Activated CD4-positive, CD25-positive, alpha-beta regulatory T cell treated with anti-CD3 and anti-CD28 coated beads, Interleukin-2, amount 50 U/mL, for 16 hours (primary cell): Measurements from ENCODE around the gene PLXNA2.

Source experiments
- DNase-seq: peaks from one replicate; pipeline ENCODE4 v3.0.0-alpha.2; 2020; ENCODE audit warnings: low read depth, low spot score

PLXNA2 gene

GRCh38 chr1:208146650-208147049 is 97.5 kb downstream of the PLXNA2 start:
- DNase-seq = no peak

GRCh38 chr1:208145167-208145566 is 99.0 kb downstream of the PLXNA2 start:
- DNase-seq = no peak

- DNase-seq = no peak
Observed at GRCh38 chr1:208142590-208143382, 101.4 kb downstream of the PLXNA2 start.

GRCh38 chr1:208141610-208142192 is 102.5 kb downstream of the PLXNA2 start:
- DNase-seq = no peak

GRCh38 chr1:208139434-208140045 is 104.6 kb downstream of the PLXNA2 start:
- DNase-seq = no peak

- no peak for DNase-seq
Observed at GRCh38 chr1:208137193-208137592, 107.0 kb downstream of the PLXNA2 start.

- DNase-seq = no peak
Observed at GRCh38 chr1:208136459-208137182, 107.6 kb downstream of the PLXNA2 start.

- no peak for DNase-seq
Observed at GRCh38 chr1:208135354-208135753, 108.8 kb downstream of the PLXNA2 start.

GRCh38 chr1:208134491-208134890 is 109.7 kb downstream of the PLXNA2 start:
- DNase-seq = no peak

- no peak for DNase-seq
Observed at GRCh38 chr1:208133355-208133754, 110.8 kb downstream of the PLXNA2 start.

- no peak for DNase-seq
Observed at GRCh38 chr1:208132287-208132882, 111.8 kb downstream of the PLXNA2 start.

- DNase-seq = no peak
Observed at GRCh38 chr1:208131621-208132286, 112.4 kb downstream of the PLXNA2 start.

GRCh38 chr1:208129487-208129886 is 114.7 kb downstream of the PLXNA2 start:
- DNase-seq = no peak

- no peak for DNase-seq
Observed at GRCh38 chr1:208129060-208129459, 115.1 kb downstream of the PLXNA2 start.

- DNase-seq = no peak
Observed at GRCh38 chr1:208127792-208128529, 116.2 kb downstream of the PLXNA2 start.

- DNase-seq = no peak
Observed at GRCh38 chr1:208127284-208127683, 116.9 kb downstream of the PLXNA2 start.

GRCh38 chr1:208126108-208126507 is 118.1 kb downstream of the PLXNA2 start:
- DNase-seq = no peak

GRCh38 chr1:208122612-208123358 is 121.4 kb downstream of the PLXNA2 start:
- DNase-seq = no peak

GRCh38 chr1:208121813-208122364 is 122.3 kb downstream of the PLXNA2 start:
- DNase-seq = no peak

- DNase-seq = no peak
Observed at GRCh38 chr1:208120431-208120790, 123.8 kb downstream of the PLXNA2 start.
